NT2/D1 (cell line): Measurements from ENCODE around the gene DCP2.

Source experiments
- DNase-seq: peaks from one replicate; pipeline ENCODE4 v3.0.0-alpha.2; 2011; ENCODE audit warnings: low read depth, low spot score
- H3K27me3 ChIP-seq: 2 replicates; pipeline ENCODE4 v1.6.0; 2011; ENCODE audit warnings: mild to moderate bottlenecking; ENCODE audit not compliant: insufficient read length, insufficient read depth
- H3K36me3 ChIP-seq: 2 replicates; pipeline ENCODE4 v1.6.1; 2011; ENCODE audit warnings: mild to moderate bottlenecking, low read length, mixed read lengths; ENCODE audit not compliant: insufficient read depth, insufficient read length
- H3K4me1 ChIP-seq: 2 replicates; pipeline ENCODE4 v1.5.1; 2011; ENCODE audit not compliant: insufficient read depth, insufficient read length
- H3K4me3 ChIP-seq: 2 replicates; pipeline ENCODE4 v1.5.1; 2011; ENCODE audit warnings: low read depth; ENCODE audit not compliant: insufficient read length
- H3K9ac ChIP-seq: 2 replicates; pipeline ENCODE4 v1.6.0; 2011; ENCODE audit warnings: low read depth; ENCODE audit not compliant: insufficient read length
- H3K9me3 ChIP-seq: 2 replicates; pipeline ENCODE4 v1.5.1; 2011; ENCODE audit warnings: mild to moderate bottlenecking, low read length; ENCODE audit not compliant: insufficient read depth
- SUZ12 ChIP-seq: IDR thresholded peaks from 2 replicates; pipeline ENCODE4 v1.6.1; 2011; ENCODE audit not compliant: insufficient read length, insufficient read depth; ENCODE audit errors: extremely low read depth
- YY1 ChIP-seq: IDR thresholded peaks from 2 replicates; pipeline ENCODE4 v1.6.1; 2011; ENCODE audit not compliant: insufficient read length, insufficient read depth
- ZNF274 ChIP-seq: IDR thresholded peaks from 2 replicates; pipeline ENCODE4 v1.6.1; 2011; ENCODE audit warnings: mild to moderate bottlenecking, low read depth, low read length

DCP2 gene

GRCh38 chr5:113057557-113057984 lies 81.0 kb downstream of the DCP2 start:
- TF ChIP-seq YY1 (no peak), ZNF274 (no peak), SUZ12 (no peak)

GRCh38 chr5:113058269-113058668 lies 81.7 kb downstream of the DCP2 start:
- DNase-seq = no peak
- no peak overlapping the region for H3K9ac ChIP-seq
- TF ChIP-seq YY1 = no peak
- TF ChIP-seq ZNF274 = no peak
- TF ChIP-seq SUZ12 = no peak

More at GRCh38 chr5:113057557-113057984, 81.0 kb downstream of the DCP2 start:
- Histone ChIP-seq H3K27me3 (no peaks in the 10 kb centered on the region), H3K4me3 (no peak overlapping the region), H3K9me3 (no peaks in the 10 kb centered on the region), H3K9ac (no peak overlapping the region), H3K4me1 (peaks cover 4% of the 10 kb centered on the region), H3K36me3 (peaks cover 15% of the 10 kb centered on the region)
- no peak for DNase-seq

GRCh38 chr5:113058706-113059226 lies 82.2 kb downstream of the DCP2 start:
- H3K4me3 ChIP-seq = no peak overlapping the region
- H3K4me1 ChIP-seq = peaks cover 4% of the 10 kb centered on the region
- no peaks in the 10 kb centered on the region for H3K9me3 ChIP-seq
- H3K27me3 ChIP-seq = no peaks in the 10 kb centered on the region
- H3K36me3 ChIP-seq = peaks cover 23% of the 10 kb centered on the region
- no peak for DNase-seq
- H3K9ac ChIP-seq = no peak overlapping the region
- TF ChIP-seq ZNF274 (no peak), YY1 (no peak), SUZ12 (no peak)

More at GRCh38 chr5:113058269-113058668, 81.7 kb downstream of the DCP2 start:
- Histone ChIP-seq H3K9me3 (no peaks in the 10 kb centered on the region), H3K36me3 (peaks cover 21% of the 10 kb centered on the region), H3K4me1 (peaks cover 4% of the 10 kb centered on the region), H3K4me3 (no peak overlapping the region), H3K27me3 (no peaks in the 10 kb centered on the region)

GRCh38 chr5:113059232-113060040 lies 82.8 kb downstream of the DCP2 start:
- Histone ChIP-seq H3K36me3 (peaks cover 27% of the 10 kb centered on the region), H3K27me3 (no peaks in the 10 kb centered on the region), H3K9ac (no peak overlapping the region), H3K4me3 (no peak overlapping the region), H3K4me1 (peaks cover 4% of the 10 kb centered on the region), H3K9me3 (no peaks in the 10 kb centered on the region)
- DNase-seq = no peak
- TF ChIP-seq YY1 = no peak
- TF ChIP-seq ZNF274 = no peak
- no peak for TF ChIP-seq SUZ12

GRCh38 chr5:113060408-113061025 lies 83.9 kb downstream of the DCP2 start:
- DNase-seq = no peak
- H3K4me1 ChIP-seq = peaks cover 4% of the 10 kb centered on the region
- H3K9me3 ChIP-seq = no peaks in the 10 kb centered on the region
- no peaks in the 10 kb centered on the region for H3K27me3 ChIP-seq
- TF ChIP-seq SUZ12 (no peak), YY1 (no peak)
- H3K9ac ChIP-seq = no peak overlapping the region
- peaks cover 28% of the 10 kb centered on the region for H3K36me3 ChIP-seq
- H3K4me3 ChIP-seq = no peak overlapping the region

- Histone ChIP-seq H3K4me1 (peaks cover 4% of the 10 kb centered on the region), H3K27me3 (no peaks in the 10 kb centered on the region), H3K4me3 (no peak overlapping the region), H3K36me3 (peaks cover 32% of the 10 kb centered on the region), H3K9me3 (no peaks in the 10 kb centered on the region), H3K9ac (no peak overlapping the region)
- no peak for DNase-seq
- TF ChIP-seq SUZ12 = no peak
- TF ChIP-seq ZNF274 = no peak
- TF ChIP-seq YY1 = no peak
Observed at GRCh38 chr5:113061846-113062780, 85.5 kb downstream of the DCP2 start.
